ENCODE measurements around the gene FYCO1. TPM values are rescaled to one million over a fixed set of nuclear protein-coding genes. Genes with fewer than 3 reads are reported as not detected.
"Not testable (repeated sequence)": the region's sequence is repeated elsewhere in the genome, so short reads cannot be mapped to it uniquely, and the experiment has no call there.

FYCO1 gene
- polyA plus RNA-seq, 1 donor, result 39.9 TPM

GRCh38 chr3:46008058-46008457 lies 12.4 kb upstream of the FYCO1 start:
- DNase-seq, result no peak

- DNase-seq, result no peak
These were observed 11.7 kb upstream of the FYCO1 start for GRCh38 chr3:46007280-46007679.

GRCh38 chr3:46006238-46007032 lies 10.8 kb upstream of the FYCO1 start:
- peak; percentile 49 for DNase-seq

GRCh38 chr3:46003706-46004105 lies 8.1 kb upstream of the FYCO1 start:
- DNase-seq, result not testable (repeated sequence)

GRCh38 chr3:46001178-46001577 lies 5.6 kb upstream of the FYCO1 start:
- DNase-seq, result no peak

- no peak for DNase-seq
These were observed 2.3 kb upstream of the FYCO1 start for GRCh38 chr3:45997942-45998341.

- DNase-seq, result not testable (repeated sequence)
These were observed 1.9 kb upstream of the FYCO1 start for GRCh38 chr3:45997499-45997898.

- no peak for DNase-seq
These were observed 997 bp downstream of the FYCO1 start for GRCh38 chr3:45994419-45995235.

- no peak for DNase-seq
These were observed 2.1 kb downstream of the FYCO1 start for GRCh38 chr3:45993421-45994027.

- DNase-seq, result no peak
These were observed 2.8 kb downstream of the FYCO1 start for GRCh38 chr3:45992821-45993221.

- DNase-seq, result no peak
These were observed 3.4 kb downstream of the FYCO1 start for GRCh38 chr3:45992133-45992729.

GRCh38 chr3:45991341-45991740 lies 4.3 kb downstream of the FYCO1 start:
- no peak for DNase-seq

- DNase-seq, result no peak
These were observed 5.4 kb downstream of the FYCO1 start for GRCh38 chr3:45990181-45990580.

- no peak for DNase-seq
These were observed 6.8 kb downstream of the FYCO1 start for GRCh38 chr3:45988804-45989203.

- DNase-seq, result no peak
These were observed 7.3 kb downstream of the FYCO1 start for GRCh38 chr3:45988362-45988761.

GRCh38 chr3:45987368-45988291 lies 8.0 kb downstream of the FYCO1 start:
- peak; percentile 53 for DNase-seq

- DNase-seq, result no peak
These were observed 9.2 kb downstream of the FYCO1 start for GRCh38 chr3:45986303-45986982.

- no peak for DNase-seq
These were observed 9.9 kb downstream of the FYCO1 start for GRCh38 chr3:45985532-45986302.

- DNase-seq, result peak; percentile 43
These were observed 11.0 kb downstream of the FYCO1 start for GRCh38 chr3:45984331-45985312.
